H9 (cell line): ENCODE measurements around the gene SREBF1. TPM values are rescaled to one million over a fixed set of nuclear protein-coding genes. Genes with fewer than 3 reads are reported as not detected.

Source experiments
- DNase-seq: peaks from one replicate; pipeline ENCODE4 v3.0.0-alpha.2; 2017
- H2AFZ ChIP-seq: one replicate; pipeline ENCODE4 v1.6.1; 2013; ENCODE audit warnings: mild to moderate bottlenecking, low read length, control low read depth, moderate library complexity
- H2AK5ac ChIP-seq: 2 replicates; pipeline ENCODE4 v1.6.1; 2013; ENCODE audit warnings: low read length, control low read depth, mixed read lengths; ENCODE audit not compliant: insufficient read length
- H2BK120ac ChIP-seq: one replicate; pipeline ENCODE4 v1.6.1; 2013; ENCODE audit warnings: low read depth, mild to moderate bottlenecking, low read length, control low read depth, inconsistent platforms; ENCODE audit not compliant: poor library complexity, severe bottlenecking
- H2BK12ac ChIP-seq: 2 replicates; pipeline ENCODE4 v1.6.1; 2013; ENCODE audit warnings: low read length, control low read depth, mixed read lengths, low read depth; ENCODE audit not compliant: insufficient read length
- H2BK15ac ChIP-seq: 2 replicates; pipeline ENCODE4 v1.6.1; 2013; ENCODE audit warnings: low read depth, low read length, control low read depth
- H2BK20ac ChIP-seq: one replicate; pipeline ENCODE4 v1.6.1; 2013; ENCODE audit warnings: low read depth, mild to moderate bottlenecking, low read length, control low read depth, inconsistent platforms; ENCODE audit not compliant: poor library complexity, severe bottlenecking
- H2BK5ac ChIP-seq: 2 replicates; pipeline ENCODE4 v1.6.1; 2013; ENCODE audit warnings: low read length, control low read depth, mixed read lengths; ENCODE audit not compliant: insufficient read length
- H3K14ac ChIP-seq: 2 replicates; pipeline ENCODE4 v1.6.1; 2013; ENCODE audit warnings: low read length, control low read depth; ENCODE audit not compliant: insufficient read depth
- H3K18ac ChIP-seq: 2 replicates; pipeline ENCODE4 v1.6.1; 2013; ENCODE audit warnings: low read depth, mild to moderate bottlenecking, mixed read lengths, low read length, control low read depth; ENCODE audit not compliant: insufficient read length
- H3K23ac ChIP-seq: 2 replicates; pipeline ENCODE4 v1.6.1; 2013; ENCODE audit warnings: low read length, control low read depth, mixed read lengths, low read depth; ENCODE audit not compliant: insufficient read length
- H3K23me2 ChIP-seq: 2 replicates; pipeline ENCODE4 v1.6.1; 2013; ENCODE audit warnings: low read depth, mild to moderate bottlenecking, mixed read lengths, low read length, control low read depth; ENCODE audit not compliant: insufficient read length, poor library complexity, severe bottlenecking
- H3K27ac ChIP-seq: 2 replicates; pipeline ENCODE4 v1.5.1; 2013; ENCODE audit warnings: low read length, control low read depth, mixed read lengths, low read depth; ENCODE audit not compliant: insufficient read length
- H3K27me3 ChIP-seq: 2 replicates; pipeline ENCODE4 v1.6.1; 2013; ENCODE audit warnings: low read length, control low read depth, inconsistent platforms; ENCODE audit not compliant: insufficient read depth
- H3K4ac ChIP-seq: 2 replicates; pipeline ENCODE4 v1.6.1; 2013; ENCODE audit warnings: low read depth, mild to moderate bottlenecking, control low read depth, inconsistent platforms, low read length, moderate library complexity
- H3K4me1 ChIP-seq: 2 replicates; pipeline ENCODE4 v1.6.1; 2013; ENCODE audit warnings: low read length, control low read depth, inconsistent platforms; ENCODE audit not compliant: insufficient read depth
- H3K4me2 ChIP-seq: 2 replicates; pipeline ENCODE4 v1.6.1; 2013; ENCODE audit warnings: low read length, control low read depth, mixed read lengths; ENCODE audit not compliant: insufficient read length, insufficient read depth
- H3K56ac ChIP-seq: 2 replicates; pipeline ENCODE4 v1.6.1; 2013; ENCODE audit warnings: low read depth, mild to moderate bottlenecking, mixed read lengths, low read length, control low read depth; ENCODE audit not compliant: insufficient read length
- H3K79me1 ChIP-seq: 2 replicates; pipeline ENCODE4 v1.6.1; 2013; ENCODE audit warnings: low read depth, mild to moderate bottlenecking, moderate library complexity, low read length, control low read depth, inconsistent platforms; ENCODE audit not compliant: insufficient read depth, poor library complexity, severe bottlenecking
- H3K79me2 ChIP-seq: 2 replicates; pipeline ENCODE4 v1.6.1; 2013; ENCODE audit warnings: low read length, control low read depth, inconsistent platforms; ENCODE audit not compliant: insufficient read depth
- H3K9ac ChIP-seq: 2 replicates; pipeline ENCODE4 v1.6.1; 2013; ENCODE audit warnings: low read length, control low read depth, mixed read lengths; ENCODE audit not compliant: insufficient read length; ENCODE audit errors: extremely low read depth
- H3K9me3 ChIP-seq: one replicate; pipeline ENCODE4 v1.6.1; 2013; ENCODE audit warnings: low read depth, low read length, inconsistent platforms; ENCODE audit not compliant: control insufficient read depth
- H3T11ph ChIP-seq: one replicate; pipeline ENCODE4 v1.6.1; 2013; ENCODE audit warnings: mild to moderate bottlenecking, low read length, control low read depth, inconsistent platforms
- H4K20me1 ChIP-seq: one replicate; pipeline ENCODE4 v1.6.1; 2013; ENCODE audit not compliant: control insufficient read depth, insufficient read length, insufficient read depth
- H4K5ac ChIP-seq: 2 replicates; pipeline ENCODE4 v1.6.1; 2013; ENCODE audit warnings: low read depth, mild to moderate bottlenecking, mixed read lengths, low read length, control low read depth; ENCODE audit not compliant: insufficient read length
- H4K8ac ChIP-seq: replicated peaks from 2 replicates; pipeline ENCODE4 v1.6.1; 2013; ENCODE audit warnings: low read length, control low read depth, mixed read lengths, low read depth; ENCODE audit not compliant: insufficient read length
- H4K91ac ChIP-seq: 2 replicates; pipeline ENCODE4 v1.6.1; 2013; ENCODE audit warnings: low read depth, mild to moderate bottlenecking, moderate library complexity, mixed read lengths, low read length, control low read depth; ENCODE audit not compliant: insufficient read length
- H3K27ac Mint-ChIP-seq, 3 experiments: 2 replicates in 2 of 3; 3 replicates in 1 of 3; pipeline ENCODE4 v1.8.0; 2020 to 2021; ENCODE audit warnings: mixed read lengths in 3 of 3, mild to moderate bottlenecking in 1 of 3, moderate library complexity in 1 of 3
- H3K27me3 Mint-ChIP-seq: 2 replicates; pipeline ENCODE4 v1.8.0; 2021; ENCODE audit warnings: low read depth, mild to moderate bottlenecking, moderate library complexity, mixed read lengths
- H3K36me3 Mint-ChIP-seq, 3 experiments: 2 replicates in 2 of 3; 3 replicates in 1 of 3; pipeline ENCODE4 v1.8.0; 2020 to 2021; ENCODE audit warnings: low read depth in 3 of 3, mixed read lengths in 3 of 3; ENCODE audit not compliant: insufficient read depth in 1 of 3
- H3K4me1 Mint-ChIP-seq, 2 experiments: 2 replicates each; pipeline ENCODE4 v1.8.0; 2020; ENCODE audit warnings: mixed read lengths in 2 of 2
- H3K4me3 Mint-ChIP-seq, 2 experiments: 2 replicates in 1 of 2; 3 replicates in 1 of 2; pipeline ENCODE4 v1.8.0; 2020 to 2021; ENCODE audit warnings: mild to moderate bottlenecking in 2 of 2, mixed read lengths in 2 of 2, moderate library complexity in 1 of 2
- H3K9me3 Mint-ChIP-seq, 2 experiments: 2 replicates in 1 of 2; 3 replicates in 1 of 2; pipeline ENCODE4 v1.8.0; 2020; ENCODE audit warnings: mild to moderate bottlenecking in 2 of 2, mixed read lengths in 2 of 2, moderate library complexity in 1 of 2
- CTCF ChIP-seq: fragments of 200-600 bp; sonication (generic); conservative IDR thresholded peaks from 3 replicates; pipeline ENCODE4 v1.8.0; 2021; ENCODE audit warnings: antibody characterized with exemption, mild to moderate bottlenecking
- WGBS: extraction: QIAGEN DNeasy Blood & Tissue Kit; methylation state at CpG from one replicate; pipeline ENCODE4 v1.1.7; 2013; ENCODE audit warnings: missing lambda C conversion rate, low lambda C conversion rate, mixed read lengths; ENCODE audit not compliant: insufficient read length; ENCODE audit errors: extremely low coverage; 5-methylcytosine and 5-hydroxymethylcytosine counted together
- total RNA-seq: library from RNA; stranded (reverse); gene quantifications from 2 replicates; pipeline ENCODE4 v1.2.1, GENCODE V29; 2021

The SREBF1 gene
- total RNA-seq, 1 experiment from 2014 or later = 81.9 TPM

GRCh38 chr17:17857496-17857895, 20.7 kb upstream of the SREBF1 start:
- H3K4me1 ChIP-seq = no peaks in the 10 kb centered on the region
- no peak for TF ChIP-seq CTCF
- H3K36me3 Mint-ChIP-seq = no peaks in the 10 kb centered on the region

More at GRCh38 chr17:17857496-17857895, 20.7 kb upstream of the SREBF1 start:
- Histone ChIP-seq H3K9ac (no peak overlapping the region), H3K14ac (no peak overlapping the region), H2BK120ac (no peak overlapping the region), H2AFZ (no peak overlapping the region), H3K9me3 (no peaks in the 10 kb centered on the region), H3K18ac (no peak overlapping the region), H4K20me1 (no peaks in the 10 kb centered on the region), H2BK5ac (no peak overlapping the region), H4K8ac (no peak overlapping the region), H3K23me2 (no peaks in the 10 kb centered on the region), H3K79me1 (no peaks in the 10 kb centered on the region), H2BK15ac (no peak overlapping the region), H3T11ph (no peak overlapping the region), H4K5ac (no peak overlapping the region), H3K56ac (no peak overlapping the region), H3K23ac (no peak overlapping the region), H3K4me2 (no peak overlapping the region), H3K27me3 (no peaks in the 10 kb centered on the region), H3K79me2 (no peaks in the 10 kb centered on the region), H2BK20ac (no peak overlapping the region), H4K91ac (no peak overlapping the region), H3K27ac (no peak overlapping the region), H2BK12ac (no peak overlapping the region), H2AK5ac (no peak overlapping the region), H3K4ac (no peak overlapping the region)
- no peaks in the 10 kb centered on the region for H3K9me3 Mint-ChIP-seq
- WGBS = no CpG with 5 or more reads among the region's 4 CpGs
- DNase-seq = no peak
- H3K4me3 Mint-ChIP-seq = no peak overlapping the region
- H3K4me1 Mint-ChIP-seq = peaks cover 13 to 16% of the 10 kb centered on the region in 2 experiments
- H3K27ac Mint-ChIP-seq = no peak overlapping the region; a peak in 1 of 7 replicates
- H3K27me3 Mint-ChIP-seq = no peaks in the 10 kb centered on the region; the same call in none of the 2 replicates
